ENCODE data around the gene ABLIM1.

Gene ABLIM1

DNA sequence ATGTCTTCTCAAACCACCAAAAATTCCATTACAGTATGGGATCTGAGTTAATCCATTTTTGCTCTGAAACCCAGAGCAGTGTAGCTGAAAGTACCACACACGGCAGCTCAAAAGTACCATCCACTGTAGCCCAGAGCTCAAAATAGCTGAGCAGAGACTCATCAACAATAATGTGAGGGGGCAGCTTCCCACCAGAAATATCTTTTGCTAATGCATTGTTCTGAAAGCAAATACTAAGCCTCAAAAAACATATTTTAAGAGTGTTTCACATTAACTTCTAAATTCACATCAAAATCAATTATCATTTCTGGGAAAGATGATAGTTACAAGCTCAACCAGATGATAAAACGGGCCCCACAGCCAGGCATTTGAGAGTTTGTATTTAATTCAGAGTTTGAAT lies 73.7 kb downstream of the ABLIM1 start:
- no peak for DNase-seq (ENCODE audit: insufficient read length, low spot score)
- TF ChIP-seq POLR2AphosphoS5 (IDR thresholded peaks at IDR 0.05; ENCODE audit: low read depth, low read length) (no peak), TAF1 (IDR thresholded peaks at IDR 0.05; ENCODE audit: low read depth, low read length) (no peak), PAX5 (IDR thresholded peaks at IDR 0.05; ENCODE audit: insufficient read depth, low read length, severe bottlenecking) (no peak), POU2F2 (IDR thresholded peaks at IDR 0.05; ENCODE audit: low read depth, low read length) (no peak), SPI1 (IDR thresholded peaks at IDR 0.05; ENCODE audit: low read depth, low read length) (no peak), POLR2A (IDR thresholded peaks at IDR 0.05; ENCODE audit: low read depth, low read length) (no peak)
- no peak for FAIRE-seq

GRCh38 chr10:114581071-114581470 lies 77.0 kb downstream of the ABLIM1 start:
- FAIRE-seq, result no peak
- no peak for TF ChIP-seq POLR2AphosphoS5 (IDR thresholded peaks at IDR 0.05; ENCODE audit: low read depth, low read length)
- TF ChIP-seq SPI1 (IDR thresholded peaks at IDR 0.05; ENCODE audit: low read depth, low read length), result no peak
- TF ChIP-seq TAF1 (IDR thresholded peaks at IDR 0.05; ENCODE audit: low read depth, low read length), result no peak
- TF ChIP-seq POLR2A (IDR thresholded peaks at IDR 0.05; ENCODE audit: low read depth, low read length), result no peak
- no peak for TF ChIP-seq PAX5 (IDR thresholded peaks at IDR 0.05; ENCODE audit: insufficient read depth, low read length, severe bottlenecking)
- no peak for TF ChIP-seq POU2F2 (IDR thresholded peaks at IDR 0.05; ENCODE audit: low read depth, low read length)
- no peak for DNase-seq (ENCODE audit: insufficient read length, low spot score)

DNA sequence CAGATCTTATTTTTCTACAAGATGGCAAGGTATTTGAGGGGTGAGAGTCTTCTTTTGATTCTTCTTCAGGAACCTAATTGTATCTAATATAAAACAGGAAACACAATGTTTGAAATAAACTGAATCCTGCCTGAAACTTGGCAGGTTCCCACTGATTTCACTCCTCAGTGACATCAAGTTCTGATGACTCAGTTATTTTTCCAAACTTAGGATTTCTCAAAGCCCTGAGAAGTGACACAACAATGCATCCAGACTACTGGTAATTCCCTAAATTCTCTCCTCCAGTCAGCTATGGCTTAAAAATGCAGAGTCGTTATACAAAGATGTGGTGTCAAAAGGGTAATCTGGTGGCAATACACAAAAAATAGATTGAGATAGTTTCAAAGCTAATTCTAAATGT lies 80.9 kb downstream of the ABLIM1 start:
- FAIRE-seq, result no peak

GRCh38 chr10:114576716-114577115 lies 81.4 kb downstream of the ABLIM1 start:
- no peak for DNase-seq (ENCODE audit: insufficient read length, low spot score)
- FAIRE-seq, result no peak
- TF ChIP-seq POU2F2 (IDR thresholded peaks at IDR 0.05; ENCODE audit: low read depth, low read length) (no peak), POLR2AphosphoS5 (IDR thresholded peaks at IDR 0.05; ENCODE audit: low read depth, low read length) (no peak), TAF1 (IDR thresholded peaks at IDR 0.05; ENCODE audit: low read depth, low read length) (no peak), PAX5 (IDR thresholded peaks at IDR 0.05; ENCODE audit: insufficient read depth, low read length, severe bottlenecking) (no peak), SPI1 (IDR thresholded peaks at IDR 0.05; ENCODE audit: low read depth, low read length) (no peak), POLR2A (IDR thresholded peaks at IDR 0.05; ENCODE audit: low read depth, low read length) (no peak)

More for the DNA sequence above, 80.9 kb downstream of the ABLIM1 start:
- DNase-seq (ENCODE audit: insufficient read length, low spot score), result no peak
- TF ChIP-seq POLR2AphosphoS5 (IDR thresholded peaks at IDR 0.05; ENCODE audit: low read depth, low read length), result no peak
- no peak for TF ChIP-seq SPI1 (IDR thresholded peaks at IDR 0.05; ENCODE audit: low read depth, low read length)
- no peak for TF ChIP-seq PAX5 (IDR thresholded peaks at IDR 0.05; ENCODE audit: insufficient read depth, low read length, severe bottlenecking)
- TF ChIP-seq POU2F2 (IDR thresholded peaks at IDR 0.05; ENCODE audit: low read depth, low read length), result no peak
- no peak for TF ChIP-seq TAF1 (IDR thresholded peaks at IDR 0.05; ENCODE audit: low read depth, low read length)
- TF ChIP-seq POLR2A (IDR thresholded peaks at IDR 0.05; ENCODE audit: low read depth, low read length), result no peak

DNA sequence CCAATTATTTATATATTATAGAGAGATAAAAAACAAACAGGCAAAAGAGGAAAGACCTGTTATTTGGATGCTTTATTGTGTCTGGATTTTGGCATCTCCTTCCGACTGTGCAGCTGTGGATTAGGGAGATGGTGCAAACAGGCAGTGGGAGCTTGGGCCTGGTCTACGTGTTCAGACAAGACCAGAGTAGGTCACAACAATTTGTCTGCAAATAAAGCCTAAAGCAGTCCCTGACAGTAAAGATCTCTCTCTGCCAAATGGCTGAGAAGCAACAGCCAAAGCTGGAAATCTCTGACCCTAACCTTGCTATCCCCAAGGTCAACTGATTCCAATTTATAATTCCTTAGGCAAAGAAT lies 82.0 kb downstream of the ABLIM1 start:
- DNase-seq (ENCODE audit: insufficient read length, low spot score) (no peak), FAIRE-seq (no peak)
- TF ChIP-seq POLR2AphosphoS5 (IDR thresholded peaks at IDR 0.05; ENCODE audit: low read depth, low read length) (no peak), SPI1 (IDR thresholded peaks at IDR 0.05; ENCODE audit: low read depth, low read length) (no peak), POLR2A (IDR thresholded peaks at IDR 0.05; ENCODE audit: low read depth, low read length) (no peak), PAX5 (IDR thresholded peaks at IDR 0.05; ENCODE audit: insufficient read depth, low read length, severe bottlenecking) (no peak), TAF1 (IDR thresholded peaks at IDR 0.05; ENCODE audit: low read depth, low read length) (no peak), POU2F2 (IDR thresholded peaks at IDR 0.05; ENCODE audit: low read depth, low read length) (no peak)

GRCh38 chr10:114575417-114576131 lies 82.5 kb downstream of the ABLIM1 start:
- DNase-seq (ENCODE audit: insufficient read length, low spot score) (no peak), FAIRE-seq (no peak)
- TF ChIP-seq POLR2AphosphoS5 (IDR thresholded peaks at IDR 0.05; ENCODE audit: low read depth, low read length) (no peak), SPI1 (IDR thresholded peaks at IDR 0.05; ENCODE audit: low read depth, low read length) (no peak), TAF1 (IDR thresholded peaks at IDR 0.05; ENCODE audit: low read depth, low read length) (no peak), PAX5 (IDR thresholded peaks at IDR 0.05; ENCODE audit: insufficient read depth, low read length, severe bottlenecking) (no peak), POU2F2 (IDR thresholded peaks at IDR 0.05; ENCODE audit: low read depth, low read length) (no peak), POLR2A (IDR thresholded peaks at IDR 0.05; ENCODE audit: low read depth, low read length) (no peak)

DNA sequence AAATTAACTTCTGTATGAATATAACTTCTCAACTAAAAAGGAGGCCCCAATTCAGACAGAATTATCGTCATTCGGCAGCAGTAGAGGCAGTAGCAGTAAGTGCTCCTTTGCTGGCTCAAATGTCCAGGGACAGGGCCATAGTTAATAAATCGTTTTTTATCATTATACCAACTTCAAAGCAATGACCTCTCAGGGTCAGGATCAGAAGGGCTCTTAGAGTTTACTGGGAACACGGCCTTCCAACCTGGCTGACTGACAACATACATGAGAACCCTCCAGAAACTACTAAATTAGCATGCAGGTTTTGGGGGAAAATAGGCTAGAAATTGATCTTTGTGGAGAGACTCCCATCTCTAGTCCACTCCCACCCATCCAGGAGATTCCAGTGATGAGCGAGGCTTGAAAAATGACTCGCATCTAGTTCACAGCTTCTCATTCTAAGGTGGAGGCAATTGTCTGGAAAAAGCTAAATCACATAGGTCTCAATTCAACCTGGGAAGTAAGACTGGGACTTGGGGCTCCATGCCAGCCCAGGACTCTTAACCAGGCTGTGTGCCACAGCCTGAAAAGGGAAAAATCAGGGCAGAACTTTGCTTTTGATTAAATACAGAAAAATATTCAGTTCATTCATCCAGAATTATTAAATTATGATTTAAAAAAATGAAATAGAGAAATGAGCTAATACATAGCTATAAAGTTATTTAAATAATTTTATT lies 84.6 kb downstream of the ABLIM1 start:
- FAIRE-seq (no peak), DNase-seq (ENCODE audit: insufficient read length, low spot score) (no peak)
- TF ChIP-seq SPI1 (IDR thresholded peaks at IDR 0.05; ENCODE audit: low read depth, low read length), result no peak
- no peak for TF ChIP-seq POU2F2 (IDR thresholded peaks at IDR 0.05; ENCODE audit: low read depth, low read length)
- no peak for TF ChIP-seq POLR2AphosphoS5 (IDR thresholded peaks at IDR 0.05; ENCODE audit: low read depth, low read length)
- no peak for TF ChIP-seq PAX5 (IDR thresholded peaks at IDR 0.05; ENCODE audit: insufficient read depth, low read length, severe bottlenecking)
- TF ChIP-seq TAF1 (IDR thresholded peaks at IDR 0.05; ENCODE audit: low read depth, low read length), result no peak
- TF ChIP-seq POLR2A (IDR thresholded peaks at IDR 0.05; ENCODE audit: low read depth, low read length), result no peak

DNA sequence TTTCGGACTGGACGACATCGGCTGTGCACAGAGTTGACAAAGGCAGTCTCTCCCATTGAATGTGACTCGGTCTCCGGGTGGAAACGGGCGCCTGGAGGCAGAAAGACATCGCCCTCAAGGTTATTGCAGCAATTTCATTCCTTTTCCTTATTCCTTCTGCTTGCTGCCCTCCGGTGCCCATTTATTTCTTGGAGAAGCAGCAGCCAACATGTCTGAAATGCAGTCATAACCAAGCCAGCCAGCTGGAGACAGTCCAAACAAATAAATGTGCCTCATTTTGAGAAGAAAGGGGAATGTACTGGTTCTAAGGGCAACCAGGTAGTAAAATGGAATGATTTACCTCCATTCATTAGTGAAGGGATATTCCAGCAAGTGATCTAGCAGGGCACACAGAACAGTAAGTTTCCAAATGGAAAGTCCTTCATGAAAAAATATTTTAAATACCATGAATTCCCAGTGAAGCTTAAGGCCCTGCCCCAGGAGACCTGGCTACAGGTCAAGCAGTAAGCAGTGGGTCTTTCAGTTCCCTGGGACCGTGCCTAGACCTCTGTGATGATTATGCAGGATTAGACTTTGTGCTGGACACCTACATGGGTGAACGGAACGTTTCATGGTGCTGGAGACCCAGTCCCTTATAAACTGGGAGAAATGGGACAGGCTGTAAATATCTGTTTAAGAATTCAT lies 86.6 kb downstream of the ABLIM1 start:
- no peak for FAIRE-seq
- DNase-seq (ENCODE audit: insufficient read length, low spot score), result no peak
- TF ChIP-seq PAX5 (IDR thresholded peaks at IDR 0.05; ENCODE audit: insufficient read depth, low read length, severe bottlenecking), result no peak
- no peak for TF ChIP-seq POLR2A (IDR thresholded peaks at IDR 0.05; ENCODE audit: low read depth, low read length)
- TF ChIP-seq TAF1 (IDR thresholded peaks at IDR 0.05; ENCODE audit: low read depth, low read length), result no peak
- TF ChIP-seq POLR2AphosphoS5 (IDR thresholded peaks at IDR 0.05; ENCODE audit: low read depth, low read length), result no peak
- no peak for TF ChIP-seq POU2F2 (IDR thresholded peaks at IDR 0.05; ENCODE audit: low read depth, low read length)
- TF ChIP-seq SPI1 (IDR thresholded peaks at IDR 0.05; ENCODE audit: low read depth, low read length), result no peak

- no peak for DNase-seq (ENCODE audit: insufficient read length, low spot score)
- no peak for TF ChIP-seq POU2F2 (IDR thresholded peaks at IDR 0.05; ENCODE audit: low read depth, low read length)
- no peak for TF ChIP-seq PAX5 (IDR thresholded peaks at IDR 0.05; ENCODE audit: insufficient read depth, low read length, severe bottlenecking)
- no peak for TF ChIP-seq POLR2A (IDR thresholded peaks at IDR 0.05; ENCODE audit: low read depth, low read length)
- TF ChIP-seq SPI1 (IDR thresholded peaks at IDR 0.05; ENCODE audit: low read depth, low read length), result no peak
- TF ChIP-seq POLR2AphosphoS5 (IDR thresholded peaks at IDR 0.05; ENCODE audit: low read depth, low read length), result no peak
- TF ChIP-seq TAF1 (IDR thresholded peaks at IDR 0.05; ENCODE audit: low read depth, low read length), result no peak
- no peak for FAIRE-seq
Measured at GRCh38 chr10:114566064-114566463, 92.0 kb downstream of the ABLIM1 start.

Data from GM12891 (cell line).